OCI-LY1 (cell line): ENCODE measurements around the gene RHOBTB3.

ENCODE experiments used
- EZH2 ChIP-seq: fragments of 200-600 bp; sonication (generic), shearing (Covaris generic); IDR thresholded peaks from 2 replicates; pipeline ENCODE4 v1.8.0; 2017; ENCODE audit warnings: borderline replicate concordance, mixed run types, mild to moderate bottlenecking, antibody characterized with exemption, low read length, moderate library complexity, mixed read lengths
- TF ChIP-seq, protein P1 (sequence below): fragments of 200-600 bp; sonication (generic), shearing (Covaris generic); IDR thresholded peaks from 2 replicates; pipeline ENCODE4 v1.5.1; 2017; ENCODE audit warnings: mild to moderate bottlenecking, antibody characterized with exemption, low read length, moderate library complexity, mixed read lengths

DNA sequence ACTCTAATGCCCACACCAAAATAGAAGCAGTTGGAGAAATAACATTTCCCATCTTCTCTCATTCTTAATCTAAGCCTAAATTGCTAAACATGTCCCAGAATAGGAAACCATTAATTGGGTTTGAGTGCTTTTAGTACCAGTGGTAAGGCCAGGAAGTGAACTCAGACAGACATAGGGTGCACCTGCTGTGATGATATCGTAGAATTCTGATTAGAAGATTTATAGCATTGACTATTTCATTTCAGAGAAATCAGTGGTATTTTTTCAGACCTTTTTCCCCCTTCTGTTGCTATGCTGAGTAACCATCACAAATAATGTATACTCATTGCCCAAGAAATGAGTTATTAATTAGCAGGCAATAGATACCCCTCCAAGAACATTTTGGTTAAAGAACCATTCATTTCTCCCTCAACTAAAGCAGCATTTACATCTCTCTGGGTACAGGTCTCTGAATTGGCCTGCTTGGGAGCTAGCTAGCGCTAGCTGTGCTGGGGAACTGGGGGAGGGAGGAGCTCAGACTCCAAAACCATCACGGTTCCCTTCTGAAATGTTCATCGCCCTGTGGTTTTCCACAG, 84.1 kb downstream of the RHOBTB3 start:
- TF ChIP-seq, protein P1, sequence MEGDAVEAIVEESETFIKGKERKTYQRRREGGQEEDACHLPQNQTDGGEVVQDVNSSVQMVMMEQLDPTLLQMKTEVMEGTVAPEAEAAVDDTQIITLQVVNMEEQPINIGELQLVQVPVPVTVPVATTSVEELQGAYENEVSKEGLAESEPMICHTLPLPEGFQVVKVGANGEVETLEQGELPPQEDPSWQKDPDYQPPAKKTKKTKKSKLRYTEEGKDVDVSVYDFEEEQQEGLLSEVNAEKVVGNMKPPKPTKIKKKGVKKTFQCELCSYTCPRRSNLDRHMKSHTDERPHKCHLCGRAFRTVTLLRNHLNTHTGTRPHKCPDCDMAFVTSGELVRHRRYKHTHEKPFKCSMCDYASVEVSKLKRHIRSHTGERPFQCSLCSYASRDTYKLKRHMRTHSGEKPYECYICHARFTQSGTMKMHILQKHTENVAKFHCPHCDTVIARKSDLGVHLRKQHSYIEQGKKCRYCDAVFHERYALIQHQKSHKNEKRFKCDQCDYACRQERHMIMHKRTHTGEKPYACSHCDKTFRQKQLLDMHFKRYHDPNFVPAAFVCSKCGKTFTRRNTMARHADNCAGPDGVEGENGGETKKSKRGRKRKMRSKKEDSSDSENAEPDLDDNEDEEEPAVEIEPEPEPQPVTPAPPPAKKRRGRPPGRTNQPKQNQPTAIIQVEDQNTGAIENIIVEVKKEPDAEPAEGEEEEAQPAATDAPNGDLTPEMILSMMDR: no peak
- TF ChIP-seq EZH2: no peak
